RWPE2 (cell line): ENCODE measurements around the gene ALDH18A1.

Source experiments
- ATAC-seq: fragments of 200-7000 bp; cut with Tn5 transposase; 3 replicates; pipeline ENCODE4 v1.9.1; 2021; ENCODE audit warnings: low read depth
- DNase-seq: peaks from one replicate; pipeline ENCODE4 v3.0.0-alpha.2; 2020; ENCODE audit warnings: low spot score
- H3K27ac ChIP-seq: fragments of 450-650 bp; 2 replicates; pipeline ENCODE4 v1.5.1; 2017; ENCODE audit warnings: mild to moderate bottlenecking; ENCODE audit not compliant: poor library complexity, severe bottlenecking
- H3K27me3 ChIP-seq: fragments of 250-450 bp; sonication (Bioruptor Pico); 2 replicates; pipeline ENCODE4 v1.5.1; 2021; ENCODE audit warnings: mild to moderate bottlenecking, moderate library complexity; ENCODE audit not compliant: insufficient read depth, poor library complexity, severe bottlenecking
- H3K36me3 ChIP-seq: fragments of 250-450 bp; sonication (Bioruptor Pico); 2 replicates; pipeline ENCODE4 v1.5.1; 2020; ENCODE audit warnings: low read depth, mild to moderate bottlenecking, moderate library complexity
- H3K4me1 ChIP-seq: fragments of 250-450 bp; sonication (Bioruptor Pico); 2 replicates; pipeline ENCODE4 v1.5.1; 2021; ENCODE audit warnings: mild to moderate bottlenecking, moderate library complexity; ENCODE audit not compliant: insufficient read depth, poor library complexity, severe bottlenecking
- H3K4me3 ChIP-seq: fragments of 250-450 bp; sonication (Bioruptor Pico); 2 replicates; pipeline ENCODE4 v1.5.1; 2021; ENCODE audit warnings: mild to moderate bottlenecking, moderate library complexity; ENCODE audit not compliant: severe bottlenecking
- H3K9me3 ChIP-seq: fragments of 250-450 bp; sonication (Bioruptor Pico); 2 replicates; pipeline ENCODE4 v1.5.1; 2021; ENCODE audit warnings: mild to moderate bottlenecking, moderate library complexity; ENCODE audit not compliant: severe bottlenecking
- TF ChIP-seq, protein P1 (sequence below): fragments of 450-650 bp; IDR thresholded peaks from one replicate; pipeline ENCODE4 v1.5.1; 2017; ENCODE audit warnings: mild to moderate bottlenecking, moderate library complexity; ENCODE audit not compliant: poor library complexity, severe bottlenecking

Gene ALDH18A1

DNA sequence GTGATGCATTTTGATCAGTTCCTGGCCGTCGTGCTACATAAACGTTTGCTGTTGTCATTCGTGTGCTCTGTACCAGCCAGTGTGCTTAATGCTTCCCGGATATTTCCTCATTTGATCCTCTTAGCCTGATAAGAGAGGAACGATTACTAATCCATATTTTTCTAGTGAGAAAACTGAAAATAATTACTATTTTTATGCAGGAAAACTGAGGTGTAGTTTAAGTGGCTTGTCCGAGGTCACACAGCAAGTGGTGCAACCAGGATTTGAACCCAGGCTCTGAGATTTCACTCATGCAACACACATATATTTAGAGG lies 94.7 kb downstream of the ALDH18A1 start:
- Histone ChIP-seq H3K27ac (no peak overlapping the region), H3K4me3 (peak overlapping the region; percentile 55)
- no peak for ATAC-seq

DNA sequence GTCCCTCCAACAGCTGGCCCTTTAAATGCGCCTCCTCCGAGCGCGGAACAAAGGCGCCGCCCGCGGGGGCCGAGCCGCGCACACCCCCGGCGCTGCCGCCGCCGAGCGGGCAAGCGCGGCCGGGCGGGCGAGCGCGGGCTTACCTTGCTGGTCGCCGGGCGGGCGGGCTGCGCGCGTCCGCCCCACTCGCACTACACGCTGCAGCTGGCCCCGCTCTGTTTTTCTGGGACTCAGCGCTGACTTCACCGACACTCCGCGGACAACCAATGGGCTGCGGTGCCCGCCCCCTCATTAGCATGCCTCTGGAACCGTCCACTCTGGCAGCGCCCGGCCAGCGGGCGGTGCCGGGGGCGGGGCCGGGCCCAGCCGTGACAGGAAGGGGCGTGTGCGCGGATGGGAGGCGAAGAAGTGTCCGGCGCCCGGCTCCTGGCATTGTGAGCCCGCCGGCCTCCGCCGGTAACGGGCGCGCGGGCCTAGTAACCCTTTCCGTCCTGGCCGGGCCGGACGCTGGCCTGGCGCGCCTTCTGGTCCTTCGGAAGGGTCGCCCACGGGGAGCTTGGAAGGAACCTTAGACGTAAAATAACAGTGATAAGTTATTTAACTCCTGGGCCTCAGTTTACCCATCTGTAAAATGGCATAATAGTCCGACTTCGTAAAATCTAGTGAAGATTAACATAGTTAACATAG lies 95.2 kb downstream of the ALDH18A1 start, which contains the start of gene SORBS1:
Gene SORBS1, minus strand, starts transcription at position 195 of the 687 bp plus-strand sequence. CDS start 120,236 bp downstream, outside the sequence.
- Histone ChIP-seq H3K4me3 (peak within 1 kb of the TSS; percentile 55), H3K27ac (no peak within 1 kb of the TSS), H3K9me3 (no peaks in the 10 kb centered on the region), H3K27me3 (peaks cover 9% of the 10 kb centered on the region), H3K36me3 (no peaks in the 10 kb centered on the region), H3K4me1 (no peaks in the 10 kb centered on the region)
- ATAC-seq (peak; percentile 99), DNase-seq (peak; percentile 95)
- TF ChIP-seq, protein P1, sequence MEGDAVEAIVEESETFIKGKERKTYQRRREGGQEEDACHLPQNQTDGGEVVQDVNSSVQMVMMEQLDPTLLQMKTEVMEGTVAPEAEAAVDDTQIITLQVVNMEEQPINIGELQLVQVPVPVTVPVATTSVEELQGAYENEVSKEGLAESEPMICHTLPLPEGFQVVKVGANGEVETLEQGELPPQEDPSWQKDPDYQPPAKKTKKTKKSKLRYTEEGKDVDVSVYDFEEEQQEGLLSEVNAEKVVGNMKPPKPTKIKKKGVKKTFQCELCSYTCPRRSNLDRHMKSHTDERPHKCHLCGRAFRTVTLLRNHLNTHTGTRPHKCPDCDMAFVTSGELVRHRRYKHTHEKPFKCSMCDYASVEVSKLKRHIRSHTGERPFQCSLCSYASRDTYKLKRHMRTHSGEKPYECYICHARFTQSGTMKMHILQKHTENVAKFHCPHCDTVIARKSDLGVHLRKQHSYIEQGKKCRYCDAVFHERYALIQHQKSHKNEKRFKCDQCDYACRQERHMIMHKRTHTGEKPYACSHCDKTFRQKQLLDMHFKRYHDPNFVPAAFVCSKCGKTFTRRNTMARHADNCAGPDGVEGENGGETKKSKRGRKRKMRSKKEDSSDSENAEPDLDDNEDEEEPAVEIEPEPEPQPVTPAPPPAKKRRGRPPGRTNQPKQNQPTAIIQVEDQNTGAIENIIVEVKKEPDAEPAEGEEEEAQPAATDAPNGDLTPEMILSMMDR: no peak

More for the DNA sequence above, 94.7 kb downstream of the ALDH18A1 start:
- no peaks in the 10 kb centered on the region for H3K4me1 ChIP-seq
- TF ChIP-seq, protein P1: no peak
- H3K36me3 ChIP-seq: no peaks in the 10 kb centered on the region
- H3K27me3 ChIP-seq: peaks cover 9% of the 10 kb centered on the region
- H3K9me3 ChIP-seq: no peaks in the 10 kb centered on the region
- DNase-seq: no peak

DNA sequence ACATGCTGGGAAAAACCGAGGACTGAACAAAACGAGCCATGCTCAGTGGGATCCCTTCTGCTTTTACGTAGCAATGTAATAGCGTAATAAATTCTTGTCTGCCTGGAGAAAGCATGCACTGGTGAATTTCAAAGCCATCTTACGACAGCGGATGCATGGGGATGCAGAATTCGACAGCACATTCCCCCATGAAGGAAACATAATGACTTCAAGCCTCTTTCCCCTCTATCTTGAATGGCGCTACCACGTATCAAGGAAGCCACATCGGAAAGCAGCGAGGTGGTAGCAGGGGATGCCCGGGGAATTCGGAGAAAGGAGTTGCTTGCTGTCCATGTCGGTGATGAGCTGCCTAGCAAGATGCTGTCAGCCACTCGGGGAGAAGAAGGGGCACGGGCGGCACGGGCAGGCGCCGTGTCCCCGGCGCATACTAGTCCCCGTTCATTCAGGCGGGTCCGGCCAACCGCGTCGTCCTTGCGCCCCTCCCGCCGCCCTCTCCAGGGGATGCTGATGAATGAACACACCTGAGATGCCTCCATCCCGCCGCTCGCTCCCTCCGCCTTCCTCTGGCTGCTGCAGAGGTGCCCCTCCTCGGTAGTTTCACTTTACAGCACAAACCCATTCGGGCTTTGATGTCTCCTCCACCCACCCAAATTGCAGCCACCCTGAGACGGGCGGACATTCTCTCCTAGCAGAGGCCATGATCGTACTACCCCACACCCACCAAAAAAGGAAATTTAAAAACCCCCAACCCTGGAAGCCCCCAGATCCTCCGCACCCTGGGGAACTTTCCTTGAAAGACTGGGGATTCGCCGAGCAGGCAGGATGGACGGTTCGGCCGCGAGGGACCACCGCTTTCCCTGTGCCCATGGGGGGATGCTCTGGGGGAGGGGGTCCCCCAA lies 96.0 kb downstream of the ALDH18A1 start:
- ATAC-seq (peak; percentile 28; the same call in 2 of the 3 replicates), DNase-seq (peak; percentile 70)
- peak overlapping the region; percentile 55 for H3K4me3 ChIP-seq
- H3K36me3 ChIP-seq: no peaks in the 10 kb centered on the region
- no peak overlapping the region for H3K27ac ChIP-seq
- no peaks in the 10 kb centered on the region for H3K4me1 ChIP-seq
- no peaks in the 10 kb centered on the region for H3K9me3 ChIP-seq
- TF ChIP-seq, protein P1: no peak
- peaks cover 9% of the 10 kb centered on the region for H3K27me3 ChIP-seq

DNA sequence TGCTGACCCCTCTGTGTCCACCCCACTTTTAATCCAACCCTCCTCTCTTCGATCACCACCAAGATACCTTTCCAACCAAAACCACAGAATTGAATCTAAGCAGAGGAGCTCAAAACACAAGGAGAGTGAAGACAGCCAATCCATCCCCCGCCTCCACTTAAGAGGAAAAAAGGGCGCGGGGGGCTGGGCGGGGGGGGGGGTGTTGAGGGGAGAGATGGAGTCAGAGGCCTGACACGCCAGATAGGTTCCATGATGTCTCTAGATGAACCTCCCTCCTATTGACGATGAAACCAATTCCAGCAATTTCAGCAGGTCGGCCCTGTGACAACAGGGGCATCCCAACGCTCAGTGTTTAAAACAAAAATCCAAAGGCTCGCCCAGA lies 96.6 kb downstream of the ALDH18A1 start:
- no peak overlapping the region for H3K4me3 ChIP-seq

More for the DNA sequence above, 96.6 kb downstream of the ALDH18A1 start:
- DNase-seq: no peak
- Histone ChIP-seq H3K27ac (no peak overlapping the region), H3K27me3 (peaks cover 9% of the 10 kb centered on the region), H3K4me1 (no peaks in the 10 kb centered on the region), H3K9me3 (no peaks in the 10 kb centered on the region), H3K36me3 (no peaks in the 10 kb centered on the region)
- TF ChIP-seq, protein P1: no peak
- no peak for ATAC-seq
